Upper lobe of right lung (tissue), 1 donor: ENCODE data around the gene GNAQ. TPM values are rescaled to one million over a fixed set of nuclear protein-coding genes. Genes with fewer than 3 reads are reported as not detected.

ENCODE experiments used
- ATAC-seq: fragments of 200-7000 bp; cut with Tn5 transposase; one replicate; pipeline ENCODE4 v1.9.1; 2020; ENCODE audit warnings: mild to moderate bottlenecking, moderate library complexity
- DNase-seq: peaks from one replicate; pipeline ENCODE4 v3.0.0-alpha.2; 2020
- H3K27ac ChIP-seq: fragments of 200-600 bp; one replicate; pipeline ENCODE4 v1.8.0; 2022
- H3K27me3 ChIP-seq: fragments of 200-600 bp; one replicate; pipeline ENCODE4 v1.8.0; 2022; ENCODE audit warnings: mild to moderate bottlenecking
- H3K36me3 ChIP-seq: fragments of 200-600 bp; one replicate; pipeline ENCODE4 v1.8.0; 2022
- H3K4me1 ChIP-seq: fragments of 200-600 bp; one replicate; pipeline ENCODE4 v1.8.0; 2022
- H3K4me3 ChIP-seq: fragments of 200-600 bp; one replicate; pipeline ENCODE4 v1.8.0; 2022; ENCODE audit warnings: mild to moderate bottlenecking
- H3K9me3 ChIP-seq: fragments of 200-600 bp; one replicate; pipeline ENCODE4 v1.8.0; 2022
- CTCF ChIP-seq: fragments of 200-600 bp; IDR thresholded peaks from one replicate; pipeline ENCODE4 v1.8.0; 2022; ENCODE audit warnings: antibody characterized with exemption
- intact Hi-C: fragments of 100-400 bp; cut with DNase I; formaldehyde crosslinking; loops from one replicate; pipeline ENCODE4 v1.11.0; 2022
- total RNA-seq: library from RNA; stranded (reverse); fragmentation: NEBNext Ultra II Directional; extraction: Animal tissue kit (Norgen Biotek cat#: 25700); gene quantifications from one replicate; pipeline ENCODE4 v1.2.1, GENCODE V29; 2021
- donor health status: DM: no; HTN: yes; CAD: no; lungs with severe emphysema.

GNAQ gene
- total RNA-seq, 1 donor from 2014 or later, result 132 TPM

- no peak overlapping the region for H3K27ac ChIP-seq
- H3K9me3 ChIP-seq, result no peaks in the 10 kb centered on the region
- no peaks in the 10 kb centered on the region for H3K36me3 ChIP-seq
- peaks cover 34% of the 10 kb centered on the region for H3K4me1 ChIP-seq
- intact Hi-C loops, result no loop called here
- H3K27me3 ChIP-seq, result no peaks in the 10 kb centered on the region
- no peak for DNase-seq
- no peak for TF ChIP-seq CTCF
- H3K4me3 ChIP-seq, result no peak overlapping the region
- ATAC-seq, result peak; percentile 46
Measured at GRCh38 chr9:78015241-78015640, 16.4 kb downstream of the GNAQ start.

- Histone ChIP-seq H3K27me3 (no peaks in the 10 kb centered on the region), H3K27ac (no peak overlapping the region), H3K36me3 (no peaks in the 10 kb centered on the region), H3K4me3 (no peak overlapping the region), H3K9me3 (no peaks in the 10 kb centered on the region), H3K4me1 (peaks cover 32% of the 10 kb centered on the region)
- ATAC-seq (no peak), DNase-seq (no peak)
- TF ChIP-seq CTCF, result no peak
- intact Hi-C loops, result no loop called here
Measured at GRCh38 chr9:78014776-78015175, 16.8 kb downstream of the GNAQ start.

- no peak for ATAC-seq
- DNase-seq, result no peak
- Histone ChIP-seq H3K4me3 (no peak overlapping the region), H3K27ac (no peak overlapping the region), H3K9me3 (no peaks in the 10 kb centered on the region), H3K27me3 (no peaks in the 10 kb centered on the region), H3K36me3 (no peaks in the 10 kb centered on the region), H3K4me1 (peaks cover 33% of the 10 kb centered on the region)
- intact Hi-C loops, result no loop called here
- TF ChIP-seq CTCF, result no peak
Measured at GRCh38 chr9:78013934-78014333, 17.7 kb downstream of the GNAQ start.

- TF ChIP-seq CTCF, result no peak
- no peaks in the 10 kb centered on the region for H3K36me3 ChIP-seq
- H3K4me3 ChIP-seq, result no peak overlapping the region
- DNase-seq (no peak), ATAC-seq (peak; percentile 65)
- H3K27ac ChIP-seq, result no peak overlapping the region
- no peaks in the 10 kb centered on the region for H3K9me3 ChIP-seq
- H3K4me1 ChIP-seq, result peaks cover 35% of the 10 kb centered on the region
- intact Hi-C loops, result no loop called here
- no peaks in the 10 kb centered on the region for H3K27me3 ChIP-seq
Measured at GRCh38 chr9:78011049-78011448, 20.6 kb downstream of the GNAQ start.

GRCh38 chr9:78010445-78010844 lies 21.2 kb downstream of the GNAQ start:
- TF ChIP-seq CTCF, result no peak
- no peaks in the 10 kb centered on the region for H3K27me3 ChIP-seq
- ATAC-seq (no peak), DNase-seq (no peak)
- H3K36me3 ChIP-seq, result no peaks in the 10 kb centered on the region
- no peak overlapping the region for H3K4me3 ChIP-seq
- peaks cover 38% of the 10 kb centered on the region for H3K4me1 ChIP-seq
- H3K27ac ChIP-seq, result no peak overlapping the region
- intact Hi-C loops, result no loop called here
- no peaks in the 10 kb centered on the region for H3K9me3 ChIP-seq

- DNase-seq (no peak), ATAC-seq (no peak)
- no peak for TF ChIP-seq CTCF
- Histone ChIP-seq H3K36me3 (no peaks in the 10 kb centered on the region), H3K27me3 (no peaks in the 10 kb centered on the region), H3K4me1 (peaks cover 38% of the 10 kb centered on the region), H3K27ac (no peak overlapping the region), H3K4me3 (no peak overlapping the region), H3K9me3 (no peaks in the 10 kb centered on the region)
- intact Hi-C loops, result no loop called here
Measured at GRCh38 chr9:78009186-78009585, 22.4 kb downstream of the GNAQ start.
